T-cell (primary cell): Measurements from ENCODE around the gene TRMT61B. TPM values are rescaled to one million over a fixed set of nuclear protein-coding genes. Genes with fewer than 3 reads are reported as not detected.

Source experiments
- ATAC-seq, 4 experiments: fragments of 200-7000 bp in 3 of 4; fragments of 150-1000 bp in 1 of 4; cut with Tn5 transposase; replicated peaks in 1 of 4; 1 replicate in 3 of 4; 2 replicates in 1 of 4; pipeline ENCODE4 v1.10.0; 2021; ENCODE audit warnings: moderate library complexity in 3 of 4, mild to moderate bottlenecking in 2 of 4, moderate number of reproducible peaks in 1 of 4
- CTCF ChIA-PET, 2 donors: fragments of 300-600 bp; sonication (Branson Sonifier 250); formaldehyde crosslinking; loops; one replicate each; lab custom pipeline; 2022; ENCODE audit warnings: antibody characterized with exemption in 2 of 2; lab: Charles Lee
- POLR2A ChIA-PET, 2 donors: fragments of 300-600 bp; sonication (Branson Sonifier 250); formaldehyde crosslinking; loops; one replicate each; lab custom pipeline; 2022; ENCODE audit warnings: antibody characterized with exemption in 2 of 2; lab: Charles Lee
- DNase-seq, 35 experiments: peaks; one replicate each; pipeline versions ENCODE4 v3.0.0 to v3.0.0-alpha.2; 2013 to 2023
- H3K27ac ChIP-seq: one replicate; pipeline ENCODE4 v1.5.1; 2013; ENCODE audit warnings: low read length
- H3K27me3 ChIP-seq, 2 experiments: replicated peaks in 1 of 2; 1 replicate in 1 of 2; 2 replicates in 1 of 2; pipeline versions ENCODE4 v1.6.1 to v1.7.0; 2013; ENCODE audit warnings: low read length in 1 of 2, mixed read lengths in 1 of 2; ENCODE audit not compliant: control insufficient read depth in 2 of 2, insufficient read depth in 2 of 2; ENCODE audit errors: extremely low read depth in 1 of 2
- H3K36me3 ChIP-seq, 2 donors: 1 replicate in 1 of 2; 2 replicates in 1 of 2; pipeline versions ENCODE4 v1.6.1 to v1.7.0; 2013; ENCODE audit warnings: low read length in 1 of 2; ENCODE audit not compliant: control insufficient read depth in 2 of 2, insufficient read depth in 1 of 2; ENCODE audit errors: extremely low read depth in 1 of 2
- H3K4me1 ChIP-seq, 2 experiments: 1 replicate in 1 of 2; 2 replicates in 1 of 2; pipeline versions ENCODE4 v1.6.1 to v1.7.0; 2013; ENCODE audit warnings: low read length in 2 of 2, mixed read lengths in 1 of 2; ENCODE audit not compliant: insufficient read depth in 2 of 2, control insufficient read depth in 1 of 2; ENCODE audit errors: extremely low read depth in 1 of 2
- H3K4me3 ChIP-seq, 2 donors: 1 replicate in 1 of 2; 2 replicates in 1 of 2; pipeline versions ENCODE4 v1.5.1 to v1.7.0; 2013; ENCODE audit warnings: mild to moderate bottlenecking in 2 of 2, low read length in 1 of 2, moderate library complexity in 1 of 2; ENCODE audit not compliant: control insufficient read depth in 1 of 2; ENCODE audit errors: extremely low read depth in 1 of 2
- H3K9me3 ChIP-seq: 2 replicates; pipeline ENCODE4 v1.7.0; 2013
- H3K27ac Mint-ChIP-seq, 2 donors: one replicate each; pipeline ENCODE4 v1.8.0; 2020 to 2021; ENCODE audit warnings: mild to moderate bottlenecking in 2 of 2, mixed read lengths in 2 of 2
- H3K27me3 Mint-ChIP-seq, 2 donors: one replicate each; pipeline ENCODE4 v1.8.0; 2021 to 2022; ENCODE audit warnings: mixed read lengths in 2 of 2
- H3K36me3 Mint-ChIP-seq: one replicate; pipeline ENCODE4 v1.8.0; 2021; ENCODE audit warnings: mixed read lengths
- H3K4me1 Mint-ChIP-seq, 3 donors: one replicate each; pipeline ENCODE4 v1.8.0; 2020 to 2022; ENCODE audit warnings: mixed read lengths in 3 of 3, mild to moderate bottlenecking in 1 of 3
- H3K4me3 Mint-ChIP-seq, 3 donors: one replicate each; pipeline ENCODE4 v1.8.0; 2020 to 2022; ENCODE audit warnings: mild to moderate bottlenecking in 3 of 3, mixed read lengths in 3 of 3, moderate library complexity in 3 of 3
- H3K9me3 Mint-ChIP-seq, 3 donors: one replicate each; pipeline ENCODE4 v1.8.0; 2020 to 2022; ENCODE audit warnings: mixed read lengths in 3 of 3
- WGBS: methylation state at CpG from one replicate; pipeline ENCODE4 v1.1.5; 2013; ENCODE audit warnings: missing lambda C conversion rate; ENCODE audit not compliant: insufficient coverage; 5-methylcytosine and 5-hydroxymethylcytosine counted together
- total RNA-seq, 35 experiments: library from RNA in 6 of 35; stranded (reverse) in 6 of 35; fragments of 120-200 nt in 1 of 35; gene quantifications; one replicate each; pipeline versions ENCODE4 v1.2.1 to v1.2.4 and lab custom pipeline; 2013 to 2026

The TRMT61B gene
- total RNA-seq, 5 donors from 2014 or later (not counting 1 experiment from before 2014, with no cell fraction given): 14.8 to 20.4 (median 17.0) TPM

GRCh38 chr2:28855193-28855592 is 14.9 kb downstream of the TRMT61B start:
- peaks cover 0 to 8% of the 10 kb centered on the region in 2 donors for H3K36me3 ChIP-seq
- 100% methylated on average over 1 of the region's 1 CpG for WGBS
- Mint-ChIP-seq H3K27ac (no peak overlapping the region), H3K36me3 (peaks cover 22% of the 10 kb centered on the region), H3K9me3 (no peaks in the 10 kb centered on the region), H3K4me1 (peaks cover 0 to 8% (median 2%) of the 10 kb centered on the region in 3 donors), H3K27me3 (no peaks in the 10 kb centered on the region), H3K4me3 (no peak overlapping the region)
- no peak overlapping the region for H3K4me3 ChIP-seq
- H3K9me3 ChIP-seq: no peaks in the 10 kb centered on the region
- no peak for DNase-seq
- H3K27ac ChIP-seq: no peak overlapping the region
- CTCF ChIA-PET: interaction anchor here in 1 of 2 donors (0.6 to 0.9 kb wide), 2 partner anchors 10 to 289 kb away, joined by 3 to 6 read pairs; no protein-coding TSS in a partner anchor
- POLR2A ChIA-PET: no interaction called here
- H3K27me3 ChIP-seq: no peaks in the 10 kb centered on the region
- no peak for ATAC-seq
- H3K4me1 ChIP-seq: no peaks in the 10 kb centered on the region

- Mint-ChIP-seq H3K27me3 (no peaks in the 10 kb centered on the region), H3K27ac (no peak overlapping the region), H3K4me1 (no peaks in the 10 kb centered on the region), H3K36me3 (peaks cover 7% of the 10 kb centered on the region), H3K9me3 (no peaks in the 10 kb centered on the region), H3K4me3 (no peak overlapping the region)
- ChIA-PET CTCF (interaction anchor here in 1 of 2 donors (1.0 kb wide), 1 partner anchor 206 kb away, joined by 4 read pairs; no protein-coding TSS in a partner anchor), POLR2A (no interaction called here)
- Histone ChIP-seq H3K27me3 (no peaks in the 10 kb centered on the region), H3K4me1 (no peaks in the 10 kb centered on the region), H3K27ac (no peak overlapping the region), H3K4me3 (no peak overlapping the region), H3K36me3 (no peaks in the 10 kb centered on the region), H3K9me3 (no peaks in the 10 kb centered on the region)
- no peak for ATAC-seq
- DNase-seq: no peak
- WGBS: no CpG with 5 or more reads among the region's 3 CpGs
These were observed 28.1 kb downstream of the TRMT61B start for GRCh38 chr2:28842042-28842441.

- Mint-ChIP-seq H3K9me3 (no peaks in the 10 kb centered on the region), H3K4me3 (no peak overlapping the region), H3K27me3 (no peaks in the 10 kb centered on the region), H3K36me3 (no peaks in the 10 kb centered on the region), H3K4me1 (no peaks in the 10 kb centered on the region), H3K27ac (no peak overlapping the region)
- Histone ChIP-seq H3K9me3 (no peaks in the 10 kb centered on the region), H3K36me3 (no peaks in the 10 kb centered on the region), H3K4me3 (no peak overlapping the region), H3K4me1 (no peaks in the 10 kb centered on the region), H3K27ac (no peak overlapping the region), H3K27me3 (no peaks in the 10 kb centered on the region)
- DNase-seq: no peak
- ATAC-seq: no peak
- CTCF ChIA-PET: no interaction called here
- WGBS: 100% methylated on average over 1 of the region's 2 CpGs
- POLR2A ChIA-PET: no interaction called here
These were observed 31.1 kb downstream of the TRMT61B start for GRCh38 chr2:28838971-28839370.

GRCh38 chr2:28835781-28836180 is 34.3 kb downstream of the TRMT61B start:
- H3K4me1 Mint-ChIP-seq: no peaks in the 10 kb centered on the region
- no CpG with 5 or more reads among the region's 2 CpGs for WGBS
- no peak overlapping the region for H3K27ac ChIP-seq

GRCh38 chr2:28833740-28834470 is 36.2 kb downstream of the TRMT61B start:
- Mint-ChIP-seq H3K4me3 (no peak overlapping the region), H3K36me3 (no peaks in the 10 kb centered on the region), H3K27ac (no peak overlapping the region), H3K27me3 (no peaks in the 10 kb centered on the region), H3K4me1 (no peaks in the 10 kb centered on the region), H3K9me3 (no peaks in the 10 kb centered on the region)
- POLR2A ChIA-PET: interaction anchor here in 1 of 2 donors (0.6 kb wide), 1 partner anchor 340 kb away, joined by 3 read pairs; no protein-coding TSS in a partner anchor
- Histone ChIP-seq H3K27me3 (no peaks in the 10 kb centered on the region), H3K4me1 (no peaks in the 10 kb centered on the region), H3K27ac (no peak overlapping the region), H3K4me3 (no peak overlapping the region), H3K36me3 (no peaks in the 10 kb centered on the region), H3K9me3 (no peaks in the 10 kb centered on the region)
- DNase-seq: no peak
- WGBS: no CpG with 5 or more reads among the region's 2 CpGs
- CTCF ChIA-PET: no interaction called here
- no peak for ATAC-seq

More at GRCh38 chr2:28835781-28836180, 34.3 kb downstream of the TRMT61B start:
- Mint-ChIP-seq H3K27ac (no peak overlapping the region), H3K9me3 (no peaks in the 10 kb centered on the region), H3K4me3 (no peak overlapping the region), H3K36me3 (no peaks in the 10 kb centered on the region), H3K27me3 (no peaks in the 10 kb centered on the region)
- Histone ChIP-seq H3K36me3 (no peaks in the 10 kb centered on the region), H3K27me3 (no peaks in the 10 kb centered on the region), H3K4me1 (no peaks in the 10 kb centered on the region), H3K4me3 (no peak overlapping the region), H3K9me3 (no peaks in the 10 kb centered on the region)
- ChIA-PET POLR2A (interaction anchor here (0.6 to 1.6 kb wide), 2 partner anchors 12 to 31 kb away, joined by 3 to 4 read pairs; no protein-coding TSS in a partner anchor), CTCF (no interaction called here)
- ATAC-seq: no peak
- DNase-seq: no peak

- H3K4me1 ChIP-seq: no peaks in the 10 kb centered on the region
- no peak for ATAC-seq
- H3K36me3 Mint-ChIP-seq: no peaks in the 10 kb centered on the region
- POLR2A ChIA-PET: no interaction called here
- H3K27ac ChIP-seq: no peak overlapping the region
- no peaks in the 10 kb centered on the region for H3K27me3 ChIP-seq
- no peaks in the 10 kb centered on the region for H3K4me1 Mint-ChIP-seq
- H3K27ac Mint-ChIP-seq: no peak overlapping the region
- H3K4me3 Mint-ChIP-seq: no peak overlapping the region
- DNase-seq: no peak
- H3K4me3 ChIP-seq: no peak overlapping the region
- H3K9me3 Mint-ChIP-seq: no peaks in the 10 kb centered on the region
- no peaks in the 10 kb centered on the region for H3K27me3 Mint-ChIP-seq
- H3K36me3 ChIP-seq: no peaks in the 10 kb centered on the region
- no CpG with 5 or more reads among the region's 2 CpGs for WGBS
- no peaks in the 10 kb centered on the region for H3K9me3 ChIP-seq
- CTCF ChIA-PET: no interaction called here
These were observed 41.7 kb downstream of the TRMT61B start for GRCh38 chr2:28828382-28828781.
